Activated T-cell treated with anti-CD3 and anti-CD28 coated beads, Interleukin-2, amount 50 U/mL, for 24 hours (primary cell): ENCODE data around the gene CLEC2D.
"Not testable (repeated sequence)": the region's sequence is repeated elsewhere in the genome, so short reads cannot be mapped to it uniquely, and the experiment has no call there.

Source experiments
- DNase-seq: peaks from one replicate; pipeline ENCODE4 v3.0.0-alpha.2; 2020
- H3K27ac Mint-ChIP-seq: 2 replicates; pipeline ENCODE4 v1.8.0; 2020; ENCODE audit warnings: mild to moderate bottlenecking, mixed read lengths
- H3K27me3 Mint-ChIP-seq: 2 replicates; pipeline ENCODE4 v1.8.0; 2020; ENCODE audit warnings: mixed read lengths
- H3K36me3 Mint-ChIP-seq: 2 replicates; pipeline ENCODE4 v1.8.0; 2020; ENCODE audit warnings: low read depth, mixed read lengths
- H3K4me1 Mint-ChIP-seq: 2 replicates; pipeline ENCODE4 v1.8.0; 2020; ENCODE audit warnings: low read depth, mixed read lengths
- H3K4me3 Mint-ChIP-seq: 2 replicates; pipeline ENCODE4 v1.8.0; 2020; ENCODE audit warnings: mild to moderate bottlenecking, moderate library complexity, mixed read lengths
- H3K9me3 Mint-ChIP-seq: 2 replicates; pipeline ENCODE4 v1.8.0; 2020; ENCODE audit warnings: mixed read lengths

The CLEC2D gene, protein sequence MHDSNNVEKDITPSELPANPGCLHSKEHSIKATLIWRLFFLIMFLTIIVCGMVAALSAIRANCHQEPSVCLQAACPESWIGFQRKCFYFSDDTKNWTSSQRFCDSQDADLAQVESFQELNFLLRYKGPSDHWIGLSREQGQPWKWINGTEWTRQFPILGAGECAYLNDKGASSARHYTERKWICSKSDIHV

DNA sequence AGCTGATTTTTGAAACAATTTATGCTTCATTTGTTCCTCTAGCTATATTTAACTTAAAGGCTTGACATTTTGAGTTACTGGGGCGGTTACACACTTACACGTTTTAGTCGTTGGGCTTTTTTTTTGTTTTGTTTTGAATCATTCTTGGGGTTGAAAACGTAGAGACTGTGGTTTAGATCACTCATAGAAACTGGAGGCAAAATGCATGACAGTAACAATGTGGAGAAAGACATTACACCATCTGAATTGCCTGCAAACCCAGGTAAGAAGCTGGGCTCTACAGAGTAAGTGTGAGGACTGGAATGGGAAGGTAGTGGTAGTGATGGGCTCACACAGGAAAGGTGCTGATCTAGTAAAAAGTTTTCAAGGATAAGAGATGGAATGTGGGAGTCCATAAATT is at the start of gene CLEC2D:
Gene CLEC2D (plus strand): TSS at position 180 of the 400 bp plus-strand sequence. CDS start 22 bp downstream, at position 202.
- no peak for DNase-seq
- no peaks in the 10 kb centered on the region for H3K9me3 Mint-ChIP-seq
- H3K4me3 Mint-ChIP-seq: peak within 1 kb of the TSS; percentile 87
- H3K36me3 Mint-ChIP-seq: peaks cover 90% of the 10 kb centered on the region
- peaks cover 63% of the 10 kb centered on the region for H3K4me1 Mint-ChIP-seq
- H3K27me3 Mint-ChIP-seq: no peaks in the 10 kb centered on the region
- H3K27ac Mint-ChIP-seq: peak within 1 kb of the TSS; percentile 97

DNA sequence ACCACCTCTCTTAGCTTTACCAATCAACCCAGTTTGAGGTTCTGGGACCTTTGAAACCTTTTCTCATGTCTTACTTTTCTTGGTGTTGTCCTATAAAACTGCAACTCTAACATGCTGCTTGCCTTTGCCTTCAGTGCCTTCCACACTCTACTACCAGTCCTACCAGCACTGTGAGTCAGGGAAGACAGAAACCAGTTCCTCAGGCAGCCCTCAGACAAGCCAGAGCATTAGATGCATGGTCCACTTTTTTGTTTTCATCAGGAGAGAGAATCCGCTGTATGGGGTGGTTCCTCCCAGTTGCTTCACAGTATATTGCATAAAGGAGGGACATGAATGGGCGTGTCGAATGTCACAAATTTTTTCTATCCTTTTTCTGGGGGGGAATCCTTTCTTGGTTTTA is 44.5 kb upstream of the CLEC2D start:
- no peak overlapping the region for H3K4me3 Mint-ChIP-seq
- H3K27me3 Mint-ChIP-seq: no peaks in the 10 kb centered on the region

DNA sequence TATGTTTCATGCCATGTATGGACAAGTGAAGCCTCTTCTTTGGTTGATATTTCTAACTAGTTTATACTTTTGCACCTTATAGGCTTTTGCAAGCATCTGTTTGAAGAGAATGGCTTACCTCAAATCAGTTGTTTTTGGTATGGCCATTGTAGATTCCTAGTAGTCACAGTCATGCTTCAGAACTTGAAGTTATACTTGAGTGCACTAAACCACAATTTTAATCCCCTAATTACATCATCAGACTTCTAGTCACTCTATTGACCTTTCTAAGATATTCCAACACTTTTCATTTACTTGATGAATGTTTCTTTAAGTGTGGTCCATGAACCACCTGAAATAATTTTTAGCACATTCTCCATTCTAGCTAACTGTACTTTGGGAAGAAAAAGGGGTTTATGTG is 43.2 kb upstream of the CLEC2D start:
- no peak overlapping the region for H3K4me3 Mint-ChIP-seq
- peaks cover 14% of the 10 kb centered on the region for H3K4me1 Mint-ChIP-seq
- peaks cover 14% of the 10 kb centered on the region for H3K9me3 Mint-ChIP-seq
- H3K36me3 Mint-ChIP-seq: peaks cover 6% of the 10 kb centered on the region
- H3K27me3 Mint-ChIP-seq: no peaks in the 10 kb centered on the region
- no peak overlapping the region for H3K27ac Mint-ChIP-seq
- no peak for DNase-seq

More for the DNA sequence above, 44.5 kb upstream of the CLEC2D start:
- H3K4me1 Mint-ChIP-seq: peaks cover 15% of the 10 kb centered on the region
- peaks cover 14% of the 10 kb centered on the region for H3K9me3 Mint-ChIP-seq
- no peak for DNase-seq
- no peak overlapping the region for H3K27ac Mint-ChIP-seq
- peaks cover 6% of the 10 kb centered on the region for H3K36me3 Mint-ChIP-seq

GRCh38 chr12:9626821-9627220 is 42.7 kb upstream of the CLEC2D start:
- H3K27ac Mint-ChIP-seq: no peak overlapping the region
- peaks cover 14% of the 10 kb centered on the region for H3K9me3 Mint-ChIP-seq
- no peaks in the 10 kb centered on the region for H3K27me3 Mint-ChIP-seq
- peaks cover 6% of the 10 kb centered on the region for H3K36me3 Mint-ChIP-seq
- DNase-seq: no peak
- H3K4me1 Mint-ChIP-seq: peaks cover 14% of the 10 kb centered on the region
- no peak overlapping the region for H3K4me3 Mint-ChIP-seq

- H3K9me3 Mint-ChIP-seq: peaks cover 7% of the 10 kb centered on the region
- peaks cover 12% of the 10 kb centered on the region for H3K36me3 Mint-ChIP-seq
- no peak overlapping the region for H3K27ac Mint-ChIP-seq
- no peak overlapping the region for H3K4me3 Mint-ChIP-seq
- H3K4me1 Mint-ChIP-seq: peaks cover 49% of the 10 kb centered on the region
- no peak for DNase-seq
- H3K27me3 Mint-ChIP-seq: no peaks in the 10 kb centered on the region
Observed at GRCh38 chr12:9632766-9633165, 36.7 kb upstream of the CLEC2D start.

DNA sequence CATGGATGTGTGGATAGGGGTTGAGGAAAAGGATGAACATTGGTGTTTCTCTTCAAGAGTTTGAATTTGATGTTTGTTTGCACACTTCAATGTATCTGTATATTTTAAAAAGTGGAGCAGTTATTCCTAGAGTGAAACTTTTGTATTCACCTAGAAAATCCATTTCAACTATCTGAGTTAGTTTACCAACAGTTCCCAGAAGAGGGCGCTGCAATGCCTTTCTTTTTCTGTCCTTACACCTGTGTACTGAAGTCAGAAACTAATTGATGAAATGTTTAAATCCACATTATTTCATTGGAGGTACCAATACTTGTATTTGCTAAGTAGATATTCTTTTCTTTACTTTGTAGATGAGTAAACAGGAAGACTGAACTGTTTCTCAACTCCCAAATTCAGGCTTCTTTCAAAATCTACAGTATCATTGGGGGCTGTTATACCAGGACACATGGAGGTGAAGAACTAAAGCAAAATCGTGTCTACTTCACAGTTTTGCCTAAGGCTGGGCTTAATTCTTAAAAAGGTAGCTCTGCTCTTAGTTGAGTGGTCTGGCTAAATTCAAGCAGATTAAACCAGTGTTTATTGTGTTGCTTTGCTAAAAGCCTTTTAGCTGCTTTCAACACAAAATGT is 35.2 kb upstream of the CLEC2D start:
- peaks cover 55% of the 10 kb centered on the region for H3K4me1 Mint-ChIP-seq
- DNase-seq: peak; percentile 67
- H3K9me3 Mint-ChIP-seq: peaks cover 10% of the 10 kb centered on the region
- peak overlapping the region; percentile 39 for H3K4me3 Mint-ChIP-seq
- peak overlapping the region; percentile 84 for H3K27ac Mint-ChIP-seq
- no peaks in the 10 kb centered on the region for H3K27me3 Mint-ChIP-seq
- peaks cover 18% of the 10 kb centered on the region for H3K36me3 Mint-ChIP-seq

- Mint-ChIP-seq H3K4me3 (no peak overlapping the region), H3K27me3 (no peaks in the 10 kb centered on the region), H3K9me3 (peaks cover 14% of the 10 kb centered on the region), H3K27ac (peak overlapping the region; percentile 38), H3K4me1 (peaks cover 59% of the 10 kb centered on the region), H3K36me3 (peaks cover 22% of the 10 kb centered on the region)
- DNase-seq: no peak
Observed at GRCh38 chr12:9634969-9635754, 34.4 kb upstream of the CLEC2D start.

- no peaks in the 10 kb centered on the region for H3K27me3 Mint-ChIP-seq
- H3K4me1 Mint-ChIP-seq: peaks cover 61% of the 10 kb centered on the region
- no peak overlapping the region for H3K4me3 Mint-ChIP-seq
- peaks cover 31% of the 10 kb centered on the region for H3K36me3 Mint-ChIP-seq
- peak overlapping the region; percentile 38 for H3K27ac Mint-ChIP-seq
- DNase-seq: no peak
- peaks cover 24% of the 10 kb centered on the region for H3K9me3 Mint-ChIP-seq
Observed at GRCh38 chr12:9636150-9636850, 33.2 kb upstream of the CLEC2D start.

- Mint-ChIP-seq H3K4me3 (no peak overlapping the region), H3K27ac (peak overlapping the region; percentile 27), H3K9me3 (peaks cover 24% of the 10 kb centered on the region), H3K4me1 (peaks cover 61% of the 10 kb centered on the region), H3K36me3 (peaks cover 31% of the 10 kb centered on the region), H3K27me3 (no peaks in the 10 kb centered on the region)
- DNase-seq: no peak
Observed at GRCh38 chr12:9636851-9637206, 32.7 kb upstream of the CLEC2D start.

DNA sequence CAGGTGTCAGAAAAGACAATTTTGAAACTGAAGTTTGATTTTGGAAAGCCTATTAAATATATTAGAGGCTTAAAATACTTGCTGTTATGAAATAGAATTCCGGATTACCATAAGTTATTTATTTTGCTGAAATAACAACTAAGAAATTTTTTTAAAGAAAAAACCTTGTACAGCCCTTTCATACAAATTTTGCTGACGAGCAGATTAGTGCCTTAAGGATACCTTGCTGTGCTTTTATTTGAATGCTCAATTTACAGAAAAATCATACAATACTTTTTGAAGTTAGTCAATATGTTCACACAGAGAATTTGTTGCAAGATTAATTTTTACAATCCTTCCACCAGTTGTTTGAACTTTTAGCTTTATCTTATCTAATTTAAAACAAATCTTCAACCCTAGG is 29.5 kb upstream of the CLEC2D start:
- Mint-ChIP-seq H3K4me3 (no peak overlapping the region), H3K36me3 (peaks cover 51% of the 10 kb centered on the region), H3K9me3 (peaks cover 35% of the 10 kb centered on the region)

DNA sequence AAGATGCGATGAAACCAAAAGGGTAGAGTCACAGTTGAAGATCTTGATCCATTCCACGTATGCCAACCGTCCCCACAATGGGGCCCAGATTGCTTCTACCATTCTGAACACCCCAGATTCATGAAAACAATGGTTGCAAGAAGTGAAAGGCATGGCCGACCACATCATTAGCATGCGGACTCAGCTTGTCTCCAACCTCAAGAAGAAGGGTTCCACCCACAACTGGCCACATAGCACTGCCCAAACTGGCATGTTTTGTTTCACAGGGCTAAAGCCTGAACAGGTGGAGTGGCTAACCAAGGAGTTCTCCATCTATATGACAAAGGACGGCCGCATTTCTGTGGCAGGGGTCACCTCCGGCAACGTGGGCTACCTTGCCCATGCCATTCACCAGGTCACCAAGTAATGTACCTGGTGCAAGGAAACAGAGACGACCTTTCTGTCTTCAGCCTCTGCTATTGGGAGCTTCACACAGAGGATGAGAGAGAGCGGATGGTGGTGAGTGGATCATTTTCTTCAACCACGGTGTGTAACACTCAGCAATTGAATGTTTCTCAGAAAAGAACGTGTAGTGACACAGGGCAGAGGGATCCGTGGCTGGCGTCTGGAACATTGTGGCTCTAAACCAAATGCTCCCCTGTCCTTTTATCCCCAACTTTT is 26.8 kb upstream of the CLEC2D start:
- no peak for DNase-seq
- H3K27ac Mint-ChIP-seq: peak overlapping the region; percentile 63
- peak overlapping the region; percentile 26 for H3K4me3 Mint-ChIP-seq
- peaks cover 36% of the 10 kb centered on the region for H3K9me3 Mint-ChIP-seq
- no peaks in the 10 kb centered on the region for H3K27me3 Mint-ChIP-seq
- peaks cover 56% of the 10 kb centered on the region for H3K36me3 Mint-ChIP-seq
- peaks cover 65% of the 10 kb centered on the region for H3K4me1 Mint-ChIP-seq

More for the DNA sequence above, 29.5 kb upstream of the CLEC2D start:
- no peak for DNase-seq
- Mint-ChIP-seq H3K27me3 (no peaks in the 10 kb centered on the region), H3K4me1 (peaks cover 65% of the 10 kb centered on the region), H3K27ac (no peak overlapping the region)

DNA sequence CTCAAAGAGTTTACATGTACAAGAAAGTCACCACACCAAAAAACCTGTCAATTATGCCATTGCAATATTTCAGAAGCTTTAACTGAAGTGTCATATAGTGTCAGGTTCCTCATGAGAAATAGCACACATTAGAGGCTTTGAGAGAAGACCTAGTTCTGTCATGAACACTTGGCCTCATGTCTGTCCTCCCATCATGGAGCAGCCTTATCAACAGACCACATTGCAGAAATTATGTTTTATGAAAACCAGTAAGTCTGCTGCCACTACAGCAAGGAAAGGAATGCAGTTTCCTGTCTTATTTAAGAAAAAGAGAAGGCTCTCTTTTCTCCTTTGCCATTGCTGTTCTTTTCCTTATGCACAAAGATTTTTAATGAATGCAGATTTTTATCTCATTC is 26.2 kb upstream of the CLEC2D start:
- H3K27ac Mint-ChIP-seq: peak overlapping the region; percentile 63
- peaks cover 59% of the 10 kb centered on the region for H3K36me3 Mint-ChIP-seq
- no peak for DNase-seq
- H3K4me3 Mint-ChIP-seq: peak overlapping the region; percentile 26
- peaks cover 62% of the 10 kb centered on the region for H3K4me1 Mint-ChIP-seq
- peaks cover 36% of the 10 kb centered on the region for H3K9me3 Mint-ChIP-seq
- H3K27me3 Mint-ChIP-seq: no peaks in the 10 kb centered on the region

DNA sequence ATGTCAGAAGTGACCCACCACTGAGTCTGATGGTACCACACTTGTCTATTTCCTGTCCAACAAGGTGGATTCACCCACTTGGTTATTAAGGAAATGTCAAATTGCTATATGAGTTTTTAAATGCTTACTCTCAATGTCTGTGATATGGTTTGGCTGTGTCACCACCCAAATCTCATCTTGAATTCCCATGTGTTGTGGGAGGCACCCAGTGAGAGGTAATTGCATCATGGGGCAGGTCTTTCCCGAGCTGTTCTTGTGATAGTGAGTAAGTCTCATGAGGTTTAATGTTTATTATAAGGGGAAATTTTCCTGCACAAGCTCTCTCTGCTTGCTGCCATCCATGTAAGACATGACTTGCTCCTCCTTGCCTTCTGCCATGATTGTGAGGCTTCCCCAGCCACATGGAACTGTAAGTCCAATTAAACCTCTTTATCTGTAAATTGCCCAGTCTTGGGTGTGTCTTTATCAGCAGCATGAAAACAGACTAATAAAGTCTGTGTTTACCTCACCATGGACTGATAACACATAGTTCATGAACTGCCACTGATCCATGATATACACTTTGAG is 24.4 kb upstream of the CLEC2D start:
- peaks cover 56% of the 10 kb centered on the region for H3K4me1 Mint-ChIP-seq
- peak overlapping the region; percentile 83 for H3K27ac Mint-ChIP-seq
- H3K9me3 Mint-ChIP-seq: peaks cover 30% of the 10 kb centered on the region
- H3K27me3 Mint-ChIP-seq, DNase-seq: not testable (repeated sequence)
- peaks cover 69% of the 10 kb centered on the region for H3K36me3 Mint-ChIP-seq
- H3K4me3 Mint-ChIP-seq: peak overlapping the region; percentile 48
